ENCODE data around the gene HBM.
"Not testable (repeated sequence)": the region's sequence is repeated elsewhere in the genome, so short reads cannot be mapped to it uniquely, and the experiment has no call there.

- TF ChIP-seq ZNF513 (tag by site-specific recombination; IDR thresholded peaks at IDR 0.05); CTCF (tag by site-specific recombination; IDR thresholded peaks at IDR 0.05); GLIS2 (tag by site-specific recombination; IDR thresholded peaks at IDR 0.05); OSR2 (tag by site-specific recombination; IDR thresholded peaks at IDR 0.05); ZNF600 (tag by site-specific recombination; IDR thresholded peaks at IDR 0.05); PATZ1 (tag by site-specific recombination; IDR thresholded peaks at IDR 0.05); REST (tag by site-specific recombination; IDR thresholded peaks at IDR 0.05); ZNF777 (tag by site-specific recombination; IDR thresholded peaks at IDR 0.05; ENCODE audit: borderline replicate concordance); HOXD13 (CRISPR knock-in tag; IDR thresholded peaks at IDR 0.05; ENCODE audit: borderline replicate concordance); ZNF639 (tag by site-specific recombination; IDR thresholded peaks at IDR 0.05); ZNF266 (tag by site-specific recombination; IDR thresholded peaks at IDR 0.05; ENCODE audit: low read depth); ZBTB8A (tag by site-specific recombination; IDR thresholded peaks at IDR 0.05); ZNF48 (tag by site-specific recombination; IDR thresholded peaks at IDR 0.05); PRDM10 (tag by site-specific recombination; IDR thresholded peaks at IDR 0.05): not testable (repeated sequence)
Observed at GRCh38 chr16:173211-173854, 7.6 kb downstream of the HBM start.

Measured in HEK293 (cell line).